Metanephros (tissue), 2 donors: ENCODE data around the gene RNF148. TPM values are rescaled to one million over a fixed set of nuclear protein-coding genes. Genes with fewer than 3 reads are reported as not detected.

ENCODE experiments used
- small RNA-seq: library from RNA; depleted of rRNA; stranded (forward); fragments of <200 nt; gene quantifications from one replicate; pipeline ENCODE3, GENCODE V24; 2014; ENCODE audit warnings: low replicate concordance
- total RNA-seq: library from RNA; depleted of rRNA; stranded (reverse); fragments of >200 nt; gene quantifications from one replicate; pipeline ENCODE4 v1.2.3, GENCODE V29; 2014

Gene RNF148, protein sequence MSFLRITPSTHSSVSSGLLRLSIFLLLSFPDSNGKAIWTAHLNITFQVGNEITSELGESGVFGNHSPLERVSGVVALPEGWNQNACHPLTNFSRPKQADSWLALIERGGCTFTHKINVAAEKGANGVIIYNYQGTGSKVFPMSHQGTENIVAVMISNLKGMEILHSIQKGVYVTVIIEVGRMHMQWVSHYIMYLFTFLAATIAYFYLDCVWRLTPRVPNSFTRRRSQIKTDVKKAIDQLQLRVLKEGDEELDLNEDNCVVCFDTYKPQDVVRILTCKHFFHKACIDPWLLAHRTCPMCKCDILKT
- total RNA-seq = 4.8 TPM

DNA sequence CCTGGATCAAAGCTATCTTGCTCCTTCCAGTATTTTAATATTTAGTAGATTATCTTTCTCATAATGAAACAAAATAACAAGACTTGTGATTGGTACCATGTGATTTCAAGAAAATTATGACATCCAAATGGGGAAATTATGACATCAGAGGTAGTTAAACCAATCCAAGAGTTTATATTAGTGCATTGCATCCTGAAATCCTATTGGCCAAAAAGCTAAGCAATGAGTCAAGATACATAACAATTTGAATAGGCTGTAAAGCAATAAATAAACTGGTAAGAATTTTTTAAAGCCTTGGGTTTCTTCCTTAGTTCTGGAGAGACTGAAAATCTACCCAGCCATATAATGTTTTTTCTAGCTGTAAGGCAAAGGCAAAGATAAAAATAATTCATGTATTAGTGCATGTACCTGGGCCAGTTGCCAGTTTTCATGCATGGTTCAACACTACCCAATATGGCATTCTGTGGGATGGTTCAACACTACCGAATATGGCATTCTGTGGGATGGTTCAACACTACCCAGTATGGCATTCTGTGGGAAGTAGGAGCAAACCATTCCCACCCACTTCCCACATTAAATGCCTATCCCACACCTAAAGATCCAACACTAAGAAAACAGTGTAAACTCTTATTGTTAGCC lies at the start of gene RNF148:
TSS of gene RNF148 (minus strand) at position 51 of the 639 bp plus-strand sequence. CDS start 172 bp downstream, outside the sequence.

DNA sequence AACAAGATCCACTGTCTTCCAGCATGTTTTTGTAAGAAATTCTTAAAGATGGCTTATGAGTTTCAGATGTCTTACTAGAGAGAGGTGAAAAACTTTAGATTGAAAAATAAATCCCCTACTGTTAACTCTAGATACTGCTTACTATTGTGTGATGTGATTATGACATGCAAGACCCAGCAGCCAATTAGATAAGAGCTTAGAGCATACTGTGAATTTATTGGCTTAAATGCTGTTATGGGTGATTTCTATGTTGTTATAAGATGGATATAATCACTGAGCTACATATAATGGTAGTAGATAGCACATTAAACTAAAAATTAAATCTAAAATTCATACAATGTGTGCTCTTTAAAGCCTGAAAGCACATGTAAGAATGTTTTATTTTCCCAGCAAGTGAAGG lies 3.7 kb downstream of the RNF148 start, which contains the start of gene RNF133:
TSS of gene RNF133 (minus strand) at position 101 of the 400 bp plus-strand sequence. CDS start 199 bp downstream, outside the sequence.

Small RNAs within 50 kb of the gene (small RNA-seq; reads per million reads assigned to genes)
- gene AC006463.1 = not detected

Other genes with a start within 250 kb of the RNF148 start
- 2.6 TPM for gene RNF133, start 3.8 kb downstream of the RNF148 start, total RNA-seq
- gene CADPS2, start 183.5 kb upstream of the RNF148 start, total RNA-seq = 54.0 TPM